HepG2 (cell line): Measurements from ENCODE around the gene RPS6KA5. TPM values are rescaled to one million over a fixed set of nuclear protein-coding genes. Genes with fewer than 3 reads are reported as not detected.
A peak's percentile ranks its signal among the peaks of the same experiment; 100 is the strongest.

Experiments
- ATAD3A ChIP-seq: sonication (generic); formaldehyde crosslinking; IDR thresholded peaks from 2 replicates; pipeline ENCODE4 v1.4.0; 2020; ENCODE audit warnings: missing genetic modification reagents
- BORCS8-MEF2B ChIP-seq: sonication (generic); formaldehyde crosslinking; IDR thresholded peaks from 2 replicates; pipeline ENCODE4 v1.8.0; 2022; ENCODE audit warnings: mild to moderate bottlenecking, missing genetic modification reagents
- HMG20B ChIP-seq: conservative IDR thresholded peaks from 2 replicates; pipeline ENCODE4 v1.6.1; 2016; ENCODE audit warnings: missing genetic modification reagents, missing compliant biosample characterization
- MAFG ChIP-seq: sonication (generic); formaldehyde crosslinking; IDR thresholded peaks from 2 replicates; pipeline ENCODE4 v1.5.1; 2020; ENCODE audit warnings: mild to moderate bottlenecking, missing genetic modification reagents
- MED8 ChIP-seq: sonication (generic); formaldehyde crosslinking; IDR thresholded peaks from 2 replicates; pipeline ENCODE4 v1.8.1; 2023; ENCODE audit warnings: mild to moderate bottlenecking, missing genetic modification reagents; ENCODE audit not compliant: insufficient replicate concordance
- PREB ChIP-seq: sonication (generic); formaldehyde crosslinking; IDR thresholded peaks from 2 replicates; pipeline ENCODE4 v1.4.0; 2020; ENCODE audit warnings: missing genetic modification reagents
- SALL2 ChIP-seq: sonication (generic); formaldehyde crosslinking; IDR thresholded peaks from 2 replicates; pipeline ENCODE4 v1.8.1; 2023; ENCODE audit warnings: mild to moderate bottlenecking, missing genetic modification reagents, inconsistent platforms
- STAT5B ChIP-seq: sonication (generic); formaldehyde crosslinking; IDR thresholded peaks from 2 replicates; pipeline ENCODE4 v1.4.0; 2020; ENCODE audit warnings: missing genetic modification reagents
- ZBTB20 ChIP-seq: sonication (generic); formaldehyde crosslinking; IDR thresholded peaks from 2 replicates; pipeline ENCODE4 v1.8.1; 2023; ENCODE audit warnings: missing genetic modification reagents, low read depth, mild to moderate bottlenecking, borderline replicate concordance
- ZFX ChIP-seq: sonication (generic); formaldehyde crosslinking; IDR thresholded peaks from 2 replicates; pipeline ENCODE4 v1.4.0; 2020; ENCODE audit warnings: mild to moderate bottlenecking, low read depth, missing genetic modification reagents, moderate library complexity
- ZNF329 ChIP-seq: sonication (generic); formaldehyde crosslinking; IDR thresholded peaks from 2 replicates; pipeline ENCODE4 v1.9.0; 2021; ENCODE audit warnings: low read depth, mild to moderate bottlenecking, missing genetic modification reagents
- ZNF496 ChIP-seq: sonication (generic); formaldehyde crosslinking; IDR thresholded peaks from 2 replicates; pipeline ENCODE4 v1.8.1; 2023; ENCODE audit warnings: mild to moderate bottlenecking, moderate library complexity, missing genetic modification reagents; ENCODE audit not compliant: insufficient replicate concordance
- ZNF562 ChIP-seq: sonication (generic); formaldehyde crosslinking; IDR thresholded peaks from 2 replicates; pipeline ENCODE4 v1.8.0; 2022; ENCODE audit warnings: missing genetic modification reagents, borderline replicate concordance
- ZNF563 ChIP-seq: sonication (generic); formaldehyde crosslinking; IDR thresholded peaks from 2 replicates; pipeline ENCODE4 v1.8.0; 2022; ENCODE audit warnings: mild to moderate bottlenecking, moderate library complexity, missing genetic modification reagents
- ZNF747 ChIP-seq: sonication (generic); formaldehyde crosslinking; IDR thresholded peaks from 2 replicates; pipeline ENCODE4 v1.8.1; 2023; ENCODE audit warnings: missing genetic modification reagents, mild to moderate bottlenecking, borderline replicate concordance
- ZSCAN29 ChIP-seq: sonication (generic); formaldehyde crosslinking; conservative IDR thresholded peaks from 2 replicates; pipeline ENCODE4 v1.4.0; 2020; ENCODE audit warnings: mild to moderate bottlenecking, missing genetic modification reagents
- polyA plus RNA-seq, 8 experiments: library from polyadenylated mRNA; depleted of rRNA in 3 of 8; stranded (reverse) in 7 of 8; unstranded in 1 of 8; fragments of >200 nt; fragmentation: Illumina TruSeq in 4 of 8; extraction: Trizol in 4 of 8; gene quantifications; 2 replicates each; pipeline versions ENCODE4 v1.2.1 to v1.2.3, GENCODE V29; 2011 to 2016; ENCODE audit warnings: low read depth in 4 of 8, missing spikeins in 1 of 8, mixed read lengths in 1 of 8; ENCODE audit not compliant: insufficient read depth in 1 of 8
- total RNA-seq, 5 experiments: library from RNA; depleted of rRNA; stranded (reverse); fragments of >200 nt; fragmentation: Illumina TruSeq; extraction: Trizol; gene quantifications; 2 replicates each; pipeline ENCODE4 v1.2.3, GENCODE V29; 2016; ENCODE audit warnings: low read depth in 1 of 5
- TF ChIP-seq, protein P1 (sequence below): sonication (generic); formaldehyde crosslinking; IDR thresholded peaks from 2 replicates; pipeline ENCODE4 v1.5.1; 2020; ENCODE audit warnings: mild to moderate bottlenecking, missing genetic modification reagents, moderate library complexity
- TF ChIP-seq, protein P2 (sequence below): sonication (generic); formaldehyde crosslinking; conservative IDR thresholded peaks from 2 replicates; pipeline ENCODE4 v1.8.1; 2023; ENCODE audit warnings: missing genetic modification reagents
- TF ChIP-seq, protein P3 (sequence below): sonication (generic); formaldehyde crosslinking; IDR thresholded peaks from 2 replicates; pipeline ENCODE4 v1.4.0; 2020; ENCODE audit warnings: missing genetic modification reagents
- TF ChIP-seq, protein P4 (sequence below): sonication (generic); formaldehyde crosslinking; IDR thresholded peaks from 2 replicates; pipeline ENCODE4 v1.4.0; 2020; ENCODE audit warnings: missing genetic modification reagents

The RPS6KA5 gene
- total and polyA plus RNA-seq, 2 of the 13 experiments (the other 11 are each of a cell fraction or from before 2014, with no cell fraction given), result 0.50 to 0.58 TPM

DNA sequence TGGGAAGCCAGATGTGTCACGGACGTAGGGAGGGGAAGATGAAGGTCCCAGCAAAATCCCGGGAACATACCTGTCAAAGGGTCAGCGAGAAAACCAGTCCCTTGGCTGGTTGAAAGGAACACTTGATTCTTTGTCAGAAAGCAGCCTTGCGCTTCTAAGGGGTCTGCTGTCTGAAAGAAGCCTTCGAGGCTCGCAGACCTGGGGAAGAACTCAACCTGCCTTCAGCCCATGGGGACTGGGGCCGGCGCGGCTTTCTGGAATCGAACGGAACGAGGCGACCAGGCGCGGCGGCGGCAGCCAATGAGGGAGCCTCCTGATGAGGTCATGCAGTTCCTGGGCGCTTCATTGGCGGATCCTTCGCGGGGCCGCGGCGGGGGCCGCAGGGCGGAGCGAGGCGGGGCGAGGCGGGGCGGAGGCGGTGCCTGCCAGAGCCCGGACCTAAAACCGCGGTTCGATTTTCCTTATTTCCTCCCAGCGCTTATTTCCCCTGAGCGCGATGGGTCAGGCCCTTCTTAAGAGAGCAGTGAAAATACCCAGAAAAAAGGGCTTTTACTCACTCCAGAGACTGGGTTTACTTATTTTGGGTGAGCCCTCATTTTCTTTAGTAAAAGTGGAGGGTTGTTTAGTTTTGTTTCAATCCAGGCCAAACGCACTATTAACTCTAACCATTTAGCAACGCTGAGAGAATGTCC is 232.4 kb downstream of the RPS6KA5 start (continued):
- TF ChIP-seq SALL2 (CRISPR knock-in tag), result no peak
- no peak for TF ChIP-seq MED8
- TF ChIP-seq, protein P1, sequence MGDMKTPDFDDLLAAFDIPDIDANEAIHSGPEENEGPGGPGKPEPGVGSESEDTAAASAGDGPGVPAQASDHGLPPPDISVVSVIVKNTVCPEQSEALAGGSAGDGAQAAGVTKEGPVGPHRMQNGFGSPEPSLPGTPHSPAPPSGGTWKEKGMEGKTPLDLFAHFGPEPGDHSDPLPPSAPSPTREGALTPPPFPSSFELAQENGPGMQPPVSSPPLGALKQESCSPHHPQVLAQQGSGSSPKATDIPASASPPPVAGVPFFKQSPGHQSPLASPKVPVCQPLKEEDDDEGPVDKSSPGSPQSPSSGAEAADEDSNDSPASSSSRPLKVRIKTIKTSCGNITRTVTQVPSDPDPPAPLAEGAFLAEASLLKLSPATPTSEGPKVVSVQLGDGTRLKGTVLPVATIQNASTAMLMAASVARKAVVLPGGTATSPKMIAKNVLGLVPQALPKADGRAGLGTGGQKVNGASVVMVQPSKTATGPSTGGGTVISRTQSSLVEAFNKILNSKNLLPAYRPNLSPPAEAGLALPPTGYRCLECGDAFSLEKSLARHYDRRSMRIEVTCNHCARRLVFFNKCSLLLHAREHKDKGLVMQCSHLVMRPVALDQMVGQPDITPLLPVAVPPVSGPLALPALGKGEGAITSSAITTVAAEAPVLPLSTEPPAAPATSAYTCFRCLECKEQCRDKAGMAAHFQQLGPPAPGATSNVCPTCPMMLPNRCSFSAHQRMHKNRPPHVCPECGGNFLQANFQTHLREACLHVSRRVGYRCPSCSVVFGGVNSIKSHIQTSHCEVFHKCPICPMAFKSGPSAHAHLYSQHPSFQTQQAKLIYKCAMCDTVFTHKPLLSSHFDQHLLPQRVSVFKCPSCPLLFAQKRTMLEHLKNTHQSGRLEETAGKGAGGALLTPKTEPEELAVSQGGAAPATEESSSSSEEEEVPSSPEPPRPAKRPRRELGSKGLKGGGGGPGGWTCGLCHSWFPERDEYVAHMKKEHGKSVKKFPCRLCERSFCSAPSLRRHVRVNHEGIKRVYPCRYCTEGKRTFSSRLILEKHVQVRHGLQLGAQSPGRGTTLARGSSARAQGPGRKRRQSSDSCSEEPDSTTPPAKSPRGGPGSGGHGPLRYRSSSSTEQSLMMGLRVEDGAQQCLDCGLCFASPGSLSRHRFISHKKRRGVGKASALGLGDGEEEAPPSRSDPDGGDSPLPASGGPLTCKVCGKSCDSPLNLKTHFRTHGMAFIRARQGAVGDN (CRISPR knock-in tag), result peak; percentile 91
- TF ChIP-seq, protein P2, sequence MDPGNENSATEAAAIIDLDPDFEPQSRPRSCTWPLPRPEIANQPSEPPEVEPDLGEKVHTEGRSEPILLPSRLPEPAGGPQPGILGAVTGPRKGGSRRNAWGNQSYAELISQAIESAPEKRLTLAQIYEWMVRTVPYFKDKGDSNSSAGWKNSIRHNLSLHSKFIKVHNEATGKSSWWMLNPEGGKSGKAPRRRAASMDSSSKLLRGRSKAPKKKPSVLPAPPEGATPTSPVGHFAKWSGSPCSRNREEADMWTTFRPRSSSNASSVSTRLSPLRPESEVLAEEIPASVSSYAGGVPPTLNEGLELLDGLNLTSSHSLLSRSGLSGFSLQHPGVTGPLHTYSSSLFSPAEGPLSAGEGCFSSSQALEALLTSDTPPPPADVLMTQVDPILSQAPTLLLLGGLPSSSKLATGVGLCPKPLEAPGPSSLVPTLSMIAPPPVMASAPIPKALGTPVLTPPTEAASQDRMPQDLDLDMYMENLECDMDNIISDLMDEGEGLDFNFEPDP (CRISPR knock-in tag), result no peak
- TF ChIP-seq ZNF329, result no peak
- peak; percentile 81 for TF ChIP-seq BORCS8-MEF2B (CRISPR knock-in tag)
- TF ChIP-seq ZNF496 (CRISPR knock-in tag), result no peak
- TF ChIP-seq, protein P3, sequence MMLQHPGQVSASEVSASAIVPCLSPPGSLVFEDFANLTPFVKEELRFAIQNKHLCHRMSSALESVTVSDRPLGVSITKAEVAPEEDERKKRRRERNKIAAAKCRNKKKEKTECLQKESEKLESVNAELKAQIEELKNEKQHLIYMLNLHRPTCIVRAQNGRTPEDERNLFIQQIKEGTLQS (CRISPR knock-in tag), result no peak
- 0 out of 2 replicates have a peak, but pooled peaks have one; percentile 24 for TF ChIP-seq HMG20B (CRISPR knock-in tag)
- TF ChIP-seq ZSCAN29, result no peak
- TF ChIP-seq ATAD3A (CRISPR knock-in tag), result no peak
- no peak for TF ChIP-seq MAFG (CRISPR knock-in tag)
- no peak for TF ChIP-seq STAT5B (CRISPR knock-in tag)
- no peak for TF ChIP-seq PREB
- TF ChIP-seq, protein P4, sequence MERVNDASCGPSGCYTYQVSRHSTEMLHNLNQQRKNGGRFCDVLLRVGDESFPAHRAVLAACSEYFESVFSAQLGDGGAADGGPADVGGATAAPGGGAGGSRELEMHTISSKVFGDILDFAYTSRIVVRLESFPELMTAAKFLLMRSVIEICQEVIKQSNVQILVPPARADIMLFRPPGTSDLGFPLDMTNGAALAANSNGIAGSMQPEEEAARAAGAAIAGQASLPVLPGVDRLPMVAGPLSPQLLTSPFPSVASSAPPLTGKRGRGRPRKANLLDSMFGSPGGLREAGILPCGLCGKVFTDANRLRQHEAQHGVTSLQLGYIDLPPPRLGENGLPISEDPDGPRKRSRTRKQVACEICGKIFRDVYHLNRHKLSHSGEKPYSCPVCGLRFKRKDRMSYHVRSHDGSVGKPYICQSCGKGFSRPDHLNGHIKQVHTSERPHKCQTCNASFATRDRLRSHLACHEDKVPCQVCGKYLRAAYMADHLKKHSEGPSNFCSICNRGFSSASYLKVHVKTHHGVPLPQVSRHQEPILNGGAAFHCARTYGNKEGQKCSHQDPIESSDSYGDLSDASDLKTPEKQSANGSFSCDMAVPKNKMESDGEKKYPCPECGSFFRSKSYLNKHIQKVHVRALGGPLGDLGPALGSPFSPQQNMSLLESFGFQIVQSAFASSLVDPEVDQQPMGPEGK (CRISPR knock-in tag), result peak; percentile 43
- no peak for TF ChIP-seq ZBTB20 (CRISPR knock-in tag)
- no peak for TF ChIP-seq ZNF562 (CRISPR knock-in tag)
- no peak for TF ChIP-seq ZNF747
- TF ChIP-seq ZFX (CRISPR knock-in tag), result peak; percentile 29; the same call in 1 of the 2 replicates
- TF ChIP-seq ZNF563 (CRISPR knock-in tag), result no peak
